GM21529 (cell line): ENCODE data around the gene KLF14.
"Not testable (repeated sequence)": the region's sequence is repeated elsewhere in the genome, so short reads cannot be mapped to it uniquely, and the experiment has no call there.

Experiments used
- ATAC-seq: cut with Tn5 transposase; IDR thresholded peaks from one replicate; pipeline ENCODE4 v1.9.1; 2021; ENCODE audit not compliant: unreplicated experiment

The KLF14 gene

GRCh38 chr7:130733931-130734814, at the start of gene KLF14:
Gene KLF14 (minus strand): TSS chr7:130734207. CDS start chr7:130734033, 174 bp downstream.
- peak; percentile 49 for ATAC-seq

GRCh38 chr7:130781346-130781745, 47.3 kb upstream of the KLF14 start:
- no peak for ATAC-seq

GRCh38 chr7:130777426-130777825, 43.4 kb upstream of the KLF14 start:
- ATAC-seq, result no peak

- ATAC-seq, result not testable (repeated sequence)
Measured at GRCh38 chr7:130772456-130772855, 38.4 kb upstream of the KLF14 start.

- no peak for ATAC-seq
Measured at GRCh38 chr7:130768854-130769253, 34.8 kb upstream of the KLF14 start.

- not testable (repeated sequence) for ATAC-seq
Measured at GRCh38 chr7:130764569-130764968, 30.6 kb upstream of the KLF14 start.

GRCh38 chr7:130758429-130759056, 24.5 kb upstream of the KLF14 start:
- no peak for ATAC-seq

- ATAC-seq, result no peak
Measured at GRCh38 chr7:130756316-130756715, 22.3 kb upstream of the KLF14 start.

- ATAC-seq, result no peak
Measured at GRCh38 chr7:130752424-130752823, 18.4 kb upstream of the KLF14 start.

GRCh38 chr7:130750755-130751154, 16.7 kb upstream of the KLF14 start:
- no peak for ATAC-seq

GRCh38 chr7:130748531-130749389, 14.8 kb upstream of the KLF14 start:
- no peak for ATAC-seq

GRCh38 chr7:130741331-130741995, 7.5 kb upstream of the KLF14 start:
- ATAC-seq, result no peak

GRCh38 chr7:130740606-130741005, 6.6 kb upstream of the KLF14 start:
- no peak for ATAC-seq

GRCh38 chr7:130736298-130736900, 2.4 kb upstream of the KLF14 start:
- no peak for ATAC-seq

- ATAC-seq, result no peak
Measured at GRCh38 chr7:130734815-130735716, 1.1 kb upstream of the KLF14 start.

GRCh38 chr7:130732980-130733930, 752 bp downstream of the KLF14 start:
- ATAC-seq, result peak; percentile 34

- ATAC-seq, result no peak
Measured at GRCh38 chr7:130723784-130724183, 10.2 kb downstream of the KLF14 start.
